ENCODE measurements around the gene UMPS.

- TF ChIP-seq CTCF (IDR thresholded peaks at IDR 0.05) (no peak), POLR2A (IDR thresholded peaks at IDR 0.05) (no peak)
Measured at GRCh38 chr3:124765197-124765840, 35.1 kb downstream of the UMPS start.
